DMS114 treated with DMSO at 0.1 percent for 48 hours (cell line): ENCODE data around the gene PXMP2.

ENCODE experiments used
- DNase-seq: peaks from one replicate; lab custom pipeline; 2025; ENCODE audit not compliant: unreplicated experiment; lab: John Stamatoyannopoulos, UW

The PXMP2 gene

GRCh38 chr12:132660052-132660451 is 27.3 kb upstream of the PXMP2 start:
- DNase-seq: no peak

- no peak for DNase-seq
Measured at GRCh38 chr12:132660996-132661395, 26.4 kb upstream of the PXMP2 start.

GRCh38 chr12:132661972-132662371 is 25.4 kb upstream of the PXMP2 start:
- no peak for DNase-seq

- no peak for DNase-seq
Measured at GRCh38 chr12:132662901-132663755, 24.3 kb upstream of the PXMP2 start.

GRCh38 chr12:132664206-132665148 is 22.9 kb upstream of the PXMP2 start:
- no peak for DNase-seq

GRCh38 chr12:132665149-132665491 is 22.3 kb upstream of the PXMP2 start:
- no peak for DNase-seq

- DNase-seq: no peak
Measured at GRCh38 chr12:132665794-132666193, 21.6 kb upstream of the PXMP2 start.

GRCh38 chr12:132668191-132669088 is 18.9 kb upstream of the PXMP2 start:
- no peak for DNase-seq

GRCh38 chr12:132669166-132669879 is 18.1 kb upstream of the PXMP2 start:
- DNase-seq: no peak

GRCh38 chr12:132672116-132672515 is 15.3 kb upstream of the PXMP2 start:
- no peak for DNase-seq

GRCh38 chr12:132672678-132673077 is 14.7 kb upstream of the PXMP2 start:
- DNase-seq: no peak

- no peak for DNase-seq
Measured at GRCh38 chr12:132673288-132674179, 13.9 kb upstream of the PXMP2 start.

- no peak for DNase-seq
Measured at GRCh38 chr12:132674561-132674960, 12.8 kb upstream of the PXMP2 start.

- DNase-seq: no peak
Measured at GRCh38 chr12:132675757-132676432, 11.5 kb upstream of the PXMP2 start.

- no peak for DNase-seq
Measured at GRCh38 chr12:132677492-132677891, 9.9 kb upstream of the PXMP2 start.

GRCh38 chr12:132685400-132685799 is 2.0 kb upstream of the PXMP2 start:
- no peak for DNase-seq

GRCh38 chr12:132686825-132687210 is 569 bp upstream of the PXMP2 start:
- no peak for DNase-seq

- DNase-seq: no peak
Measured at GRCh38 chr12:132689227-132689626, 1.8 kb downstream of the PXMP2 start.

GRCh38 chr12:132690112-132690511 is 2.7 kb downstream of the PXMP2 start:
- no peak for DNase-seq
